ENCODE results near the gene TFEB. TPM values are rescaled to one million over a fixed set of nuclear protein-coding genes. Genes with fewer than 3 reads are reported as not detected.

TFEB gene
- total RNA-seq, 1 experiment from 2014 or later: 1.6 TPM

DNA sequence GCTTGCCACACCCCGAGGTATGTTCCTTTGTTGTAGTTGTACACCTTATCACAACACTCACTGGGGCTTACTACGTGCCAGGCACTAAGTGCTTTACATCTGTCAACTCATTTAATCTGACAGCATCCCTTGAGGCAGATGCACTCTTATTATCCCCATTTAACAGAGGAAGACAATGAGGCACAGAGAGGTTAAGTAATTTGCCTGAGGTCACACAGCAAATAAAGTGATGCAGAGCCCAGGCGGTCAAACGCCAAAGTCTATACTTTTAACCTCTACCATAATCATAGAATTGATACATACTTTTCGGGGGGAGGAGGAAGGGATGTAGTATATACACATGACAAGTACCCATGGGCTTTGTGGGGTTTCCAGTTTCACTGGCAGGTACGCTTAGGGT, 59.4 kb downstream of the TFEB start:
- DNase-seq (ENCODE audit: low spot score): no peak

DNA sequence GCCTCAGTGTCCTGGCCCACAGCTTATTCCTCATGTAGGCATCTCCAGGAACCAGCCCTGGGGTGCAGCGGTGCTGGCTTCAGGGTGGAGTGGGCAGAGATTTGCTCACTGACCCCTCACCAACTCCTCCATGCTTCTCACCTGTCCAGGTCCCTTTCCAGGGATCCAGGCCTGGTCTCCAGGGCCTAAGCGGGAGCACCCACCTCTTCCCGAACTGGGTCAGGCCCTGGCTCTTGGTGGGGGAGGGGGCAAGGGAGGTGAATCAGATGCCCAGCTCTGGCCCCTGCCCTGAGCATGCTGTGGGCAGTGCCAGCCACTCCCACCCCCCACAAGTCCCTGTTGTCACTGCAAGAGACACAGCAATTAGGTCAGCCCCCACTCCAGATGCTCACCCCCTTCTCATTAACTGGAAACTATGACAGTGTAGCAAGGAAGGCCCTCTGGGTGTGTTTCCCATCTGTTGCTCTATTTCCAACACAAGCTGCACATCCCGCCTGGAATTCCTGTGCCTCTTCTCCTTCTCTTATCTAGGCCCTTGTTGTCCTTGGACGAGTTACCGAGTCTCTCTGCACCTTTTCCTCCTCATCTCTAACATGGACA, 60.1 kb downstream of the TFEB start:
- DNase-seq (ENCODE audit: low spot score): no peak

DNA sequence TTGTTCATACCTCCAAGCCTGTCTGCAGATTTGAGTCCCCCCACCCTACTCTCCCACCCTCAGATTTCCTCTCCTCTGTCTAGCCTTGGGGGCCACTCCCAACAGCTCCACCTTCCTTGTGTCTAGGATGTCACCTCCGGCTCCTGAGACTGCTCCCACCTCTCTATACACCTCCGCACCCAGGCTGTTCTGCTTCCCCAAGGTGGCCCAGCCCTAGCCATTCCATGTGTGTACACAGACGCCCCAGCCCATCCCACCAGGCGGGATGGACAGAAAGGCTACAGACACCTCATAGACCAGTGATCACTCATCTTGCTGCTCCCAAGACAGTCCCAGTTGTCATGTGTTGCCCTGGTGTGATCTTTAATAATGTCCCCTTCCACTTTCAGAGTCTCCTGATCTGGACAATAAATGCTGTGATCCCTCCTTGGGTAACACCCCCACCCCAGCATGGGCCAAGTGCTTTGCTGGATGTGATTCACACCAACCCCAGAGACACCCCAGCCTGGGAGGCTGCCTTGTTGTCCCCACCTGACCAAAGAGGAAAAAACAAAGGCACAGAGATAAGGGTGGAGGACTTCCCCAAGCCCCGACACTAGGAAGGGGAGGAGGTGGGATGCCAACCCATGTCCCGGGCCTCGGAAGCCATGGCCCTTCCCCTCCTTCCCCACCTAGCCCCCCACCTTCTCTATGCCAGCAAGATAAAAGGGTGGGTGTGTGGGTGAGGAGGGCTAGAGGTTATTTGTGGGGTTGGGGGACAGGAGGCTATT, 61.0 kb downstream of the TFEB start:
- no peak for DNase-seq (ENCODE audit: low spot score)

DNA sequence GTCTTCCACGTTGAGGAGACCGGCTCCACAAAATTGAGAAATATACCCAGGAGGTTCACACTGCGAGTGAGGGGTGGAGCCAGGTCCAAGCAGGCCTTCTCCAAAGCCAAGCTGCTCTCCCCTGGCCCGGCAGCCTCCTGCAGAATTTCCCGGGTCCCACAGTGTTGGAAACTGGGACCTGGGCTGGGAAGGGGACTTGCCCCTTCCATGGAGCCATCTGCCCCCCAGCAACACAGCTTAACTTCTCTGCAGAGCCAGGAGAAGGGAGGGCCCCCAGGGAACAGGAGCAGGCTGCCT, 61.8 kb downstream of the TFEB start:
- DNase-seq (ENCODE audit: low spot score): no peak

DNA sequence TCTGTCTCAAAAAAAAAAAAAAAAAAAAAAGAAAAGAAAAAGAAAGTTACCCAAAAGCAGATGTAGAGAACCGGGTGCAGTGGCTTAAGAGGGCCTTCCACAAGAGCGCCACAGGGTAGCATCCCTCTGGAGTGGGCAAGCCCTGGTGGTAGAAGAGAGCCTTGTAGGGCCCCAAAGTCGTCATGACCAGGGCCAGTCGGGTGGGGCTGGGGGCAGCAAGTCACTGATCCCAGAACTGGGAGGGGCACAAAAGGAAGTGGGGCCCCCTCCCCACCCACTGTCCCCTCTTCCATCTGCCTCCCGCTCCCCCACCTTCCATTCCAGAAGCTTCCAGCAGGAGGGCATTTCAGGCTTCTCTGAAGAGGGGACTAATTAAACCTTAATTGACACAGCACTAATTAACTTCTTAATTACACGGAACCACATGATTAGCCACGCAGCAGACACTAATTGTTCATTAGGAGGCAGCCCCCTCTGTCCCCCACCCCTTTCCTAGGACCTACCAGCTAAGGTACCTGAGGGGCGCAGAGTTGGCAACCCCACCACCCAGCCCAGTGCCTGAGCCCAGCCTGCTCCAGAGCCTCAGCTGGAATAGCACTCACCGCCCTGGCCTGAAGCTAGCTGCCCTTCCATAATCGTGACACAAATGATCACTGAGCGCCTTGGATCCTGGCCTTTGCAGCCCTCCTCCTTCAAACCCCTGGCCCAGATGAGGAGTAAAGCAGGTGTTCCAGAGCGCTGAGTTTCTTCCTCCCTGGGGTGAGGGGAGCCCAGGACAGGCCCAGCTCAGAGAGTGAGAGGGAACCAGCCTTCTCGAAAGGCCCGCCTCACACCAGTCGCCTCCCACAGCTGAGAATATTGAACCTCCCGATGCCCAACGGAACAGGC, 62.3 kb downstream of the TFEB start:
- DNase-seq (ENCODE audit: low spot score): no peak

DNA sequence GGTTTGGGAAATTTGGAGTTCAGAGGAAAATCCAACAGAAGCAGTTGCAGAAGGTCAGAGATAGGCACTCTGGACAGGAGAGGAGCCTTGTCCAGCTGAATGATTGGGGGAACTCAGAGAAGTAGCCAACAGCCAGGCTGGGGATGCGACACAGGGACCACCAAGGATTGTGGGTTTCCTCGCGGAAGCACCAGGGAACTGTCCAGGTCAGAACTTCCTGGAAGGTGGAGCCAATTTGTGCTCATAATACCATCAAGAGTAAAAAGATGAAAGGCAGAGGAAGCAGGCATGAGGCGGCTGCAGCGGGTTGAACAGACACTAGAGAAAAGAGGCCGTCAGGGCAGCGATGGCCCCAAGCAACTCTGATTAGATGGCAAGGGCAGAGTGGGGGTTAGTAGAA, 63.4 kb downstream of the TFEB start:
- DNase-seq (ENCODE audit: low spot score): no peak

DNA sequence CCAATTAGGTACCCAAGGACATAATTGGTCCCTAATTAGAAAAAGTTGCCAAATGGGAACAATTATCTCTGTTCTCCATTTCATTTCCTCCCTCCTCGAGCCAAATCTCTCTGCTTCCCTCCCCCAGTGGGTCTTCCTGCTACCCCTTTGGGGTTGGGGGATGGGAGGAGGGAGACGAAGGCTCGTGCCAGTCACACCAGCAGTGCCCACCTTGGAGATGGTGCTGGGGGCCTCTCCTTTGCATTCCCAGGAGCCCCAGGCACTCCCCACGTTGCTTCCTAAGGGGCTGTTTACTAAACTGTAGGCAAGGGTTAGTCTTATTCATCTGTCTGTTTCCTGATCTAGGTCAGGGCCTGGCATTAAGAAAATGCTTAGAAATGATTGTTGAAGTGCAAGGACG, 64.0 kb downstream of the TFEB start:
- no peak for DNase-seq (ENCODE audit: low spot score)

DNA sequence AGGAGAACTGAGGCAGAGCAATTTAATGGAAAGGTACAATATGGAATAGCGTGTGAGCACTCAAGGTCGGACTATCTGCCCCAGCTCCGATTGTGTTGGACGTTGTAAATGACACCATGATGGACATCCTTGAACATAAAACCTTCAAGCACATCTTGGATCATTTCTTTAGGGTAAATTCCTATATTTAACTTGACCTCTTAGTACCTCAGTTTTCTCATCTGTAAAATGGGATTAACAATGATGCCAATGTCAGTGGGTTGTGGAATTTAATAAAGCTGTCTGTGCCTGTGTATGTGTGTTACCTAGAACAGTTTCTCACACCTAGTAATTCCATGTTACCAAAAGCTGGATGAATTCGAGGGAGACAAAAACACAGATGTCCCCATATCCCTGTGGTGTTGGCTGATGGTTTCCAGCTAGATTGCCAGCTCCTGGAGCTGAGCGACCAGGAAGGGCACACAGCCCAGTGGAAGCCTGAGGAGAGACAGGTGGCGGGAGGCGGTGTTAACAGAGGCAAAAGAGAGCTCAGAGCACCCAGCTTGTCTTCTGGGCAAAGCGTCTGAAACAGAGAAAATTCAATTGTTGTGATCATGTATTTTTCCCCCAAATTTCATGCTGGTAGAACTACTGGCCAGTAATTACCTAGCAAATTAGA, 64.6 kb downstream of the TFEB start:
- DNase-seq (ENCODE audit: low spot score): no peak

DNA sequence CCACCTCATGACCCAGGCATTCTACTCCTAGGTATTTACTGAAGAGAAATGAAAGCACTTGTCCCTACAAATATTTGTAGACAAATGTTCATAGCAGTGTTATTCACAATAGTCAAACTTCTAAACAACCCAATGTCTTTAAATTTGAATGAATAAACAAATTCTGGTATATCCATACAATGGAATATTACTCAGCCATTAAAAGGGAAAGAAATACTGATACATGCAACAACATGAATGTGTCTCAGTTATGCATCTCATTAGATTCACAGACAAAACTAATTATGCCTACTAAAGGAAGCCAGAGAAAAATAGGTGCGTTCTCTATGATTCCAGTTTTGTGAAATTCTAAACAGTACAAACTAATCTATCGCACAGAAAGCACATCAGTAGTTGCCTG, 66.4 kb downstream of the TFEB start:
- DNase-seq (ENCODE audit: low spot score): no peak

DNA sequence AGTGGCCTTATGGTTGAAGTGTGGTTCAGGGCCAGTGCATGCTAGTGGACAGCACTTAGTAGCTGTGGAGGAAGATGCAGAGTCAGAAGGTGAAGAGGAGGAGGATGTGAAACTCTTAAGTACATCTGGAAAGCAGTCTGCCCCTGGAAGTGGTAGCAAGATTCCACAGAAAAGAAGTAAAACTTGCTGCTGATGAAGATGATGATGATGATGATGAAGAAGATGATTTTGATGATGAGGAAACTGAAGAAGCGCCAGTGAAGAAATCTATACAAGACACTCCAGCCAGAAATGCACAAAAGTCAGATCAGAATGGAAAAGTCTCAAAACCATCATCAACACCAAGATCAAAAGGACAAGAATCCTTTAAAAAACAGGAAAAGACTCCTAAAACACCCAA, 68.2 kb downstream of the TFEB start:
- no peak for DNase-seq (ENCODE audit: low spot score)

DNA sequence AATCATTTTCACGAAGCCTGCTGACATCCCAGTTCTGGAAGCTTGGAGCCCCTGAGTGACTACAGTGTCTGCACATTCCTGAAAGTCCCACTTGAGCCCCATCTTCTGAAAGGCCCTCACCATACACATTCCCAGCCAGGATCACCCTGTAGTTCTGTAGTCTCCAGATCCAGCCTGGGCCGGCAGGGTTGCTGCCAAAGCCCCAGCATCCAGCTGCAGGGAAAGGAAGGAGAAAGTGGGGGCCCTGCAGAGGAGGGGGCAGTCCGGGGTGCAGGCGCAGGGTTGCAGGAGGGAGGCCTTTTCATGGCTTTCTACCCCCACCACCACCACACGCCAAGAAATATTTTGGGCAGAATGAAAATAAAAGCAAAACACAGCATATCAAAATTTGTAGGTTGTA, 71.1 kb downstream of the TFEB start:
- DNase-seq (ENCODE audit: low spot score): no peak

DNA sequence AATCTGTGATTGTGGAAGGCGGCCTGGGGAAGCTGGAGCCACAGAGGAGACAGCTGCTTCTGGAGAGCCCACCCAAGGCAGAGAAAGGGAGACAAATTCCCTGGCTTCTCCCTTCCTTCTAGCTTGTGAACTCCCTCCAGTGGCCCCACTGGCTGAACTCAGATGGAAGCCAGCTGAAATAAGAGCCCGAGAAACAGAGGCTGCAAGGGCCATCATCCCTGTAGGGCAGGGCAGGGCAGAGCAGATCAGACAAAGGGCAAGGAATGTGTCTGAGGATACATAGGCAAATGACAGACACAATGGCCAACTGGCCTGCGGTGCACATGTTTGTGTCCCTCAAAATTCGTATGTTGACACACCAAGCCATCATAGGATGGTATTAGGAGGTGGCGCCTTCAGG, 71.8 kb downstream of the TFEB start:
- DNase-seq (ENCODE audit: low spot score): no peak

DNA sequence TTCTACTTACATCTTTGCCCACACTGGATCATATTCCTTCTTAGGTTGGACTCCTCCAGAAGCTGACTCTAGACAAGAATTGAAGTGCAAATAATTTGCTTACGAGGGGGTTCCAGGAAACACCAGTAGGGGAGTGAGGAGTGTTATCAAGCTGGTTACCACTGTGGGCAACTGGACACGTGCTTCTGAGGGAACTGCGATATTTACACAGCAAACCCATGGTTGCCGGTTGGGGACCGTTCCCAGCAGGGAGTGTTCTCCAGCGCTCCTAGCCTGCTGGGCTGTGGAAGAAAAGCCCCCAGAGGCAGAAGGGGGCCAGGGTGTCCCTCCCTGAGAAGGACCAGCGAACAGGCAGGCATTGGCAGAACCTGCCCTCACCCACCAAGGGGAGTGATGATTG, 75.5 kb downstream of the TFEB start:
- no peak for DNase-seq (ENCODE audit: low spot score)

DNA sequence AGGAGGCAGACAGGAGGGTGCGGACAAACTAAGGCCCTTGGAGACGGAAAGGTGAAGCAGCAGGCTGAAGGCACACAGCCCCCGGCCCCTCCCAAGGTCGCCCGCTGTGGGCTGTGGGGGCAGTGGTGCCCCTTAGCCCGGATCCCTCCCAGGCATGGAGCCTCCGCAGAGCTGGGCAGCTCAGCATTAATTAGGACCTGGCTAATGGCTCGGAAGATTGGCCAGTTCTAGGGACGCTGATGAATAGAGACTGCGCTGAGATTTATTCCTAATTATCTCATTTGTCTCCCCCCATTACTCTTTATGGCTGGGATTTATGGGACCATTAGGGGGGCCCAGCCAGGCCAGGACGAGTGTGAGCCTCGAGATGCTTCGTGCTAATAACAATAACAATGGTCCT, 76.8 kb downstream of the TFEB start:
- no peak for DNase-seq (ENCODE audit: low spot score)

DNA sequence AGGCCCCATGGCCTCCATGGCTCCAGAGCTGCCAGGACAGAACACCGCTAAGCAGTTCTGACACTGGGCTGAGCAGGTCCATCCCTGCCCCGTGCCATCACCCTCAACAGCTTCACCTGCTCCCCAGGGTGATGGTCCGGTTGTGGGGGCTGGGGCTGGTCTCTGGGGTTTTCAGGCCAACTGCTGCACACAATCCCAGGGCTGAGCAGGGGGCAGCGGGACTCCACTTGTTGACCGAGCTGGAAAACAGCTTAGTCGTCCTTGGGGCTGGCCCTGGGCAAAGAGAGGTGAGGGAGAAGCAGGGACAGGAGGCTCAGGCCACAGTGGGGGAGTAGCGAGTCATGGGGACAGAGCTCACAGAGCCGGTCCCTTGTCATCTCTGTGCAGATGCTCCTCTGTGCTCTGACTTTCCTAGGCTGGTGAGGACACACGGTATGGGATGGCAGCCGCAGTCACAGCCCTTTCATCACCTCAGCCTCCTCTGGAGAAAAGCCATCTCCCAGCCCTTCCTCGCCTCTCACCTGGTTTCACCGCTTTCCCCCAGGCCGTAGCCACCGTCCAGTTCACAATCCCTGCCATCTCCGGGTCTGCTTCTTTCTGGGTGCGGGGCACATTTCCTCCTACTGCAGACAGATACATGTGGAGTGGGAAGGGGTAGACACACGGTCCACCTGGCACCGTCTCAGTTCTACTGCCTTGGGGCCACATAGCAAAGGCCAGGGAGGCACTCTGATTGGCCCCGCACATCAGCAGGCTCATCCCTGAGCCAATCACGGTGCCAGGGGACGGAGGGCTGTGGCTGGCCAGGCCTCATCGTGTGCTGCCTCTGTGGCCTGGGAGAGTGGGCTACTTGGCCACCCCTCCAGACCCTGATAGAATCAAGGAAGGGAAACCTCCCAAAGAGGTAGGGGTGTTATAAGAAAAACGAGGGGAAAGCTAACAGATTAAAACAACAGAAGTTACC, 78.0 kb downstream of the TFEB start:
- DNase-seq (ENCODE audit: low spot score): no peak

DNA sequence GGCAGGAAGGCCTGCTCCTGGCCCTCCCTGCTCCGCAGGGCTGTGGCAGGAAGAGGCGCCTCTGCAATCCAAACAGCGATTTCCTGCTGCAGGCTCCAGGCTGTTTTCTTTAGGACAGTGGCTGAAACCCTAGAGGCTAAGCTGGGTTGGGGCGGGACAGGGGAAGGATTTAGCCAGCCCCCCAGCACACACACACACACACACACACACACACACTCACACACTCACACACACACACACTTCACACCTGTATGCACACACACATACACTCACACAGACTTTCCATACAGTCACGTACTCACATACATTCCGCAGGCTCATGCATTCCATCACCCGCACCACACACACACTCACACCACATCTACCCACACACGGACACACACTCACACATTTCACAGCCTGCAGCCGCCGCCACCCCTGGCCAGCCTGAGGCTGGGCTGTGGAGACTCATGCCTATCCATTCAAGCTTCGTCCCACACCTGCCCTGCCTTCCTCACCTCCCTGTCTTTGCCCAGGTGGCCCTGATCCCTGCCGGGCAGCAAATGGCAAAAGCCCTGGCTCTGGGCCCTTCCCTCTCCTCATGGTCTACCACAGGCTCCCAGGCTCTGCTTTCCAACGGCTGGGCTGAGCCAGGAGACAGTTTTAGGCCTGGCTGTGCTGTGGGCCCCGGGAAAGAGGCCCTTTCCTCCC, 79.3 kb downstream of the TFEB start:
- DNase-seq (ENCODE audit: low spot score): no peak

DNA sequence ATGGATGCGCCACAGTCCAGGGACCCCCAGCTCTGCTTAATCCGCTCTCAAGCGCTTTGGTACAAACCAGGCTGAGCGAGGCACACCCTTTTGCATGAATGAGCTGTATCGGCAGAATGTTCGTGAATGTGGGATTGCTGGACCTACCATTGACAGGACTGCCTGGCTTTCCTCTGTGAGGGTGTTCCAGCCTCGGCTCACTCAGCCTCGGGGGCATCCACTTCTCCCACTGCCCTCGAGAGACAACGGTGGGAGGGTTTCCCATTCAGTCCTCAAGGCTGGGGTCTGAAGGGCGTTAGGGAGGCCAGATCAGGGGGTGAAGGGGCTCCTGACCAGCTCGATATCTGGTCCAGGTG, 79.8 kb downstream of the TFEB start:
- no peak for DNase-seq (ENCODE audit: low spot score)

DNA sequence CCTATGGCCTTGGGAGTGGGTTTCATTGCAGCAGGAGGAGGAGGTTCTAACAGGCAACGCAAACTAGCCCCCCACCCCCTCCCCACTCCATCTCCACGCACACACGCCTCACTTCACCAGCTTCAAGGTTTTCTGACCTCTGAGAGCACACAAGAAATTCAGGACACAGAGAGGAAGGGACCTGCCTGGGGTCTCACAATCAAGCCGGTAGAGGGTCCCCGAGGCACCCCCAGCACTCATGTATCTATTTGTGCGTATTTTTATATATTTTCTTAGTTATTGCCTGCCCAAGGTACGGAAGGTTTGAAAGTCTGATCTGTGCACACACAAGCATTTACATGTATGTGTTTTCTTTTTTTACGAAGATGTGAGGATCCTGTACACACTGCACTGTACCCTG, 80.2 kb downstream of the TFEB start:
- no peak for DNase-seq (ENCODE audit: low spot score)

DNA sequence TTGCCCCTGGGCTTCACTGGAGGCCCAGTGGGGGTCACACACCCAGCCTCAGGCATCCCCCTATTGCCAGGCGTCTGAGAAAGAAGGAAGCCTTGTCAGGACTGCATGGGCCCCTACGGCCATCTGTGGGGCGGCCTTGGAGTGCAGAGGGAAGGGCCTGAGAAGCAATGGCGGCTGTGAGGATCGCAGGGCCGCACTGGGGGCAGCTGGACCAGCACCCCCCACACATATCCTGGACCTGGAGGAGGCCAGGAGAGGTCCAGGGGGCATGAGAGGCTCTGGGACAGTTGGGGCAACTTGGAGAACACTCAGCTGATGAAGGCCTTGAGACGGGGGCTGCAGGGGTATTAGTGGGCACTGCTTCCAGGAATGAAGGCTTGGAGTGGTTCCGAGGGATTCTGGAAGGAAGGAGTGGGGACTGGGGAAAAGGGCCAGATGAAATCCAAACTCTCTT, 80.7 kb downstream of the TFEB start:
- DNase-seq (ENCODE audit: low spot score): no peak

DNA sequence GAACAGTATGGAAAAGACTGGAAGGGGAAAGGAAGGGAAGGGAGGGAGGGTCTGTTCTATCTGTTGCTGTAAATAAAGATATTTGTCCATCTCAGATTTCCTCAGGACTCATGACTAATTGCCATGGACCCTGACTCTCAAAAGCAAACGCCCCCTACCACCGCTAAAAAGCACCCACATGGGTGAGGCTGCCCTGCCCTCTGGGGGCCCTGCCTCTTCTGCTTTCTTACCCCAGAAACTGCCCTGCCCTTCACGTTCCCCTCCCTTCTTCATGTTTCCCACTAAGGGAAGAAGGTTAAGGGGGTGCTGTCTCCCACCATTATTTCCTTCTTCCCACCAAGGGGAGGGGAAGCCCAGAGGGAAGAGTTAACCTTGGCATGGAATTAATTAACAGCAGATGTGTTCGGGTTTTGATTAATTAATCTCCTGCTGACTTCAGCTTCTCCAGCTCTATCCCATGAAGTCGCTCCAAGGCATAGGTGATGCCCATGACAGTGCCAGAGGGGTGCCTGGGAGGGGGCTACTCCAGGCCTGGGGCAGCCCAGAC, 81.2 kb downstream of the TFEB start:
- DNase-seq (ENCODE audit: low spot score): no peak
